H9 (cell line): ENCODE measurements around the gene SWT1. TPM values are rescaled to one million over a fixed set of nuclear protein-coding genes. Genes with fewer than 3 reads are reported as not detected.

Source experiments
- DNase-seq: peaks from one replicate; pipeline ENCODE4 v3.0.0-alpha.2; 2017
- H2AFZ ChIP-seq: one replicate; pipeline ENCODE4 v1.6.1; 2013; ENCODE audit warnings: mild to moderate bottlenecking, low read length, control low read depth, moderate library complexity
- H2AK5ac ChIP-seq: 2 replicates; pipeline ENCODE4 v1.6.1; 2013; ENCODE audit warnings: low read length, control low read depth, mixed read lengths; ENCODE audit not compliant: insufficient read length
- H2BK120ac ChIP-seq: one replicate; pipeline ENCODE4 v1.6.1; 2013; ENCODE audit warnings: low read depth, mild to moderate bottlenecking, low read length, control low read depth, inconsistent platforms; ENCODE audit not compliant: poor library complexity, severe bottlenecking
- H2BK12ac ChIP-seq: 2 replicates; pipeline ENCODE4 v1.6.1; 2013; ENCODE audit warnings: low read length, control low read depth, mixed read lengths, low read depth; ENCODE audit not compliant: insufficient read length
- H2BK15ac ChIP-seq: 2 replicates; pipeline ENCODE4 v1.6.1; 2013; ENCODE audit warnings: low read depth, low read length, control low read depth
- H2BK20ac ChIP-seq: one replicate; pipeline ENCODE4 v1.6.1; 2013; ENCODE audit warnings: low read depth, mild to moderate bottlenecking, low read length, control low read depth, inconsistent platforms; ENCODE audit not compliant: poor library complexity, severe bottlenecking
- H2BK5ac ChIP-seq: 2 replicates; pipeline ENCODE4 v1.6.1; 2013; ENCODE audit warnings: low read length, control low read depth, mixed read lengths; ENCODE audit not compliant: insufficient read length
- H3K14ac ChIP-seq: 2 replicates; pipeline ENCODE4 v1.6.1; 2013; ENCODE audit warnings: low read length, control low read depth; ENCODE audit not compliant: insufficient read depth
- H3K18ac ChIP-seq: 2 replicates; pipeline ENCODE4 v1.6.1; 2013; ENCODE audit warnings: low read depth, mild to moderate bottlenecking, mixed read lengths, low read length, control low read depth; ENCODE audit not compliant: insufficient read length
- H3K23ac ChIP-seq: 2 replicates; pipeline ENCODE4 v1.6.1; 2013; ENCODE audit warnings: low read length, control low read depth, mixed read lengths, low read depth; ENCODE audit not compliant: insufficient read length
- H3K23me2 ChIP-seq: 2 replicates; pipeline ENCODE4 v1.6.1; 2013; ENCODE audit warnings: low read depth, mild to moderate bottlenecking, mixed read lengths, low read length, control low read depth; ENCODE audit not compliant: insufficient read length, poor library complexity, severe bottlenecking
- H3K27ac ChIP-seq: 2 replicates; pipeline ENCODE4 v1.5.1; 2013; ENCODE audit warnings: low read length, control low read depth, mixed read lengths, low read depth; ENCODE audit not compliant: insufficient read length
- H3K27me3 ChIP-seq: 2 replicates; pipeline ENCODE4 v1.6.1; 2013; ENCODE audit warnings: low read length, control low read depth, inconsistent platforms; ENCODE audit not compliant: insufficient read depth
- H3K4ac ChIP-seq: 2 replicates; pipeline ENCODE4 v1.6.1; 2013; ENCODE audit warnings: low read depth, mild to moderate bottlenecking, control low read depth, inconsistent platforms, low read length, moderate library complexity
- H3K4me1 ChIP-seq: 2 replicates; pipeline ENCODE4 v1.6.1; 2013; ENCODE audit warnings: low read length, control low read depth, inconsistent platforms; ENCODE audit not compliant: insufficient read depth
- H3K4me2 ChIP-seq: 2 replicates; pipeline ENCODE4 v1.6.1; 2013; ENCODE audit warnings: low read length, control low read depth, mixed read lengths; ENCODE audit not compliant: insufficient read length, insufficient read depth
- H3K56ac ChIP-seq: 2 replicates; pipeline ENCODE4 v1.6.1; 2013; ENCODE audit warnings: low read depth, mild to moderate bottlenecking, mixed read lengths, low read length, control low read depth; ENCODE audit not compliant: insufficient read length
- H3K79me1 ChIP-seq: 2 replicates; pipeline ENCODE4 v1.6.1; 2013; ENCODE audit warnings: low read depth, mild to moderate bottlenecking, moderate library complexity, low read length, control low read depth, inconsistent platforms; ENCODE audit not compliant: insufficient read depth, poor library complexity, severe bottlenecking
- H3K79me2 ChIP-seq: 2 replicates; pipeline ENCODE4 v1.6.1; 2013; ENCODE audit warnings: low read length, control low read depth, inconsistent platforms; ENCODE audit not compliant: insufficient read depth
- H3K9ac ChIP-seq: 2 replicates; pipeline ENCODE4 v1.6.1; 2013; ENCODE audit warnings: low read length, control low read depth, mixed read lengths; ENCODE audit not compliant: insufficient read length; ENCODE audit errors: extremely low read depth
- H3K9me3 ChIP-seq: one replicate; pipeline ENCODE4 v1.6.1; 2013; ENCODE audit warnings: low read depth, low read length, inconsistent platforms; ENCODE audit not compliant: control insufficient read depth
- H3T11ph ChIP-seq: one replicate; pipeline ENCODE4 v1.6.1; 2013; ENCODE audit warnings: mild to moderate bottlenecking, low read length, control low read depth, inconsistent platforms
- H4K20me1 ChIP-seq: one replicate; pipeline ENCODE4 v1.6.1; 2013; ENCODE audit not compliant: control insufficient read depth, insufficient read length, insufficient read depth
- H4K5ac ChIP-seq: 2 replicates; pipeline ENCODE4 v1.6.1; 2013; ENCODE audit warnings: low read depth, mild to moderate bottlenecking, mixed read lengths, low read length, control low read depth; ENCODE audit not compliant: insufficient read length
- H4K8ac ChIP-seq: replicated peaks from 2 replicates; pipeline ENCODE4 v1.6.1; 2013; ENCODE audit warnings: low read length, control low read depth, mixed read lengths, low read depth; ENCODE audit not compliant: insufficient read length
- H4K91ac ChIP-seq: 2 replicates; pipeline ENCODE4 v1.6.1; 2013; ENCODE audit warnings: low read depth, mild to moderate bottlenecking, moderate library complexity, mixed read lengths, low read length, control low read depth; ENCODE audit not compliant: insufficient read length
- H3K27ac Mint-ChIP-seq, 3 experiments: 2 replicates in 2 of 3; 3 replicates in 1 of 3; pipeline ENCODE4 v1.8.0; 2020 to 2021; ENCODE audit warnings: mixed read lengths in 3 of 3, mild to moderate bottlenecking in 1 of 3, moderate library complexity in 1 of 3
- H3K27me3 Mint-ChIP-seq: 2 replicates; pipeline ENCODE4 v1.8.0; 2021; ENCODE audit warnings: low read depth, mild to moderate bottlenecking, moderate library complexity, mixed read lengths
- H3K36me3 Mint-ChIP-seq, 3 experiments: 2 replicates in 2 of 3; 3 replicates in 1 of 3; pipeline ENCODE4 v1.8.0; 2020 to 2021; ENCODE audit warnings: low read depth in 3 of 3, mixed read lengths in 3 of 3; ENCODE audit not compliant: insufficient read depth in 1 of 3
- H3K4me1 Mint-ChIP-seq, 2 experiments: 2 replicates each; pipeline ENCODE4 v1.8.0; 2020; ENCODE audit warnings: mixed read lengths in 2 of 2
- H3K4me3 Mint-ChIP-seq, 2 experiments: 2 replicates in 1 of 2; 3 replicates in 1 of 2; pipeline ENCODE4 v1.8.0; 2020 to 2021; ENCODE audit warnings: mild to moderate bottlenecking in 2 of 2, mixed read lengths in 2 of 2, moderate library complexity in 1 of 2
- H3K9me3 Mint-ChIP-seq, 2 experiments: 2 replicates in 1 of 2; 3 replicates in 1 of 2; pipeline ENCODE4 v1.8.0; 2020; ENCODE audit warnings: mild to moderate bottlenecking in 2 of 2, mixed read lengths in 2 of 2, moderate library complexity in 1 of 2
- CTCF ChIP-seq: fragments of 200-600 bp; sonication (generic); conservative IDR thresholded peaks from 3 replicates; pipeline ENCODE4 v1.8.0; 2021; ENCODE audit warnings: antibody characterized with exemption, mild to moderate bottlenecking
- WGBS: extraction: QIAGEN DNeasy Blood & Tissue Kit; methylation state at CpG from one replicate; pipeline ENCODE4 v1.1.7; 2013; ENCODE audit warnings: missing lambda C conversion rate, low lambda C conversion rate, mixed read lengths; ENCODE audit not compliant: insufficient read length; ENCODE audit errors: extremely low coverage; 5-methylcytosine and 5-hydroxymethylcytosine counted together
- total RNA-seq: library from RNA; stranded (reverse); gene quantifications from 2 replicates; pipeline ENCODE4 v1.2.1, GENCODE V29; 2021

Gene SWT1
- total RNA-seq, 1 experiment from 2014 or later: 5.2 TPM

- H2BK12ac ChIP-seq: no peak overlapping the region
- H4K8ac ChIP-seq: no peak overlapping the region
- Mint-ChIP-seq H3K9me3 (no peaks in the 10 kb centered on the region), H3K27me3 (no peaks in the 10 kb centered on the region), H3K4me3 (peak overlapping the region in 1 of 2 experiments; percentile 56; a peak in 2 of 5 replicates), H3K36me3 (no peaks in the 10 kb centered on the region), H3K27ac (peak overlapping the region in 1 of 3 experiments; percentile 81; a peak in 2 of 7 replicates), H3K4me1 (no peaks in the 10 kb centered on the region)
- no peaks in the 10 kb centered on the region for H3K79me1 ChIP-seq
- H2BK20ac ChIP-seq: no peak overlapping the region
- H3K14ac ChIP-seq: no peak overlapping the region
- no peak overlapping the region for H4K91ac ChIP-seq
- H3K18ac ChIP-seq: no peak overlapping the region
- H3K4me1 ChIP-seq: no peaks in the 10 kb centered on the region
- no peaks in the 10 kb centered on the region for H3K27me3 ChIP-seq
- H3K9me3 ChIP-seq: no peaks in the 10 kb centered on the region
- no peaks in the 10 kb centered on the region for H3K79me2 ChIP-seq
- no peak overlapping the region for H2BK15ac ChIP-seq
- H2AFZ ChIP-seq: no peak overlapping the region
- H4K20me1 ChIP-seq: no peaks in the 10 kb centered on the region
- peak; percentile 73 for DNase-seq
- no CpG with 5 or more reads among the region's 5 CpGs for WGBS
- no peak overlapping the region for H2BK5ac ChIP-seq
- no peak overlapping the region for H3K4me2 ChIP-seq
- no peak overlapping the region for H3K56ac ChIP-seq
- H3K23ac ChIP-seq: no peak overlapping the region
- no peak overlapping the region for H2AK5ac ChIP-seq
- H2BK120ac ChIP-seq: no peak overlapping the region
- no peak overlapping the region for H3K9ac ChIP-seq
- no peaks in the 10 kb centered on the region for H3K23me2 ChIP-seq
- H3K27ac ChIP-seq: no peak overlapping the region
- TF ChIP-seq CTCF: peak; percentile 88
- H4K5ac ChIP-seq: no peak overlapping the region
- H3K4ac ChIP-seq: no peak overlapping the region
- no peak overlapping the region for H3T11ph ChIP-seq
These were observed 13.4 kb downstream of the SWT1 start for GRCh38 chr1:185170291-185170848.
